OCI-LY1 (cell line): Measurements from ENCODE around the gene CLSTN2.

Experiments used
- H2AFZ ChIP-seq: fragments of 200-600 bp; sonication (generic), shearing (Covaris generic); 2 replicates; pipeline ENCODE4 v1.6.0; 2014; ENCODE audit warnings: antibody characterized with exemption, mild to moderate bottlenecking, low read length
- H3F3A ChIP-seq: fragments of 200-600 bp; sonication (generic), shearing (Covaris generic); 2 replicates; pipeline ENCODE4 v1.6.0; 2014; ENCODE audit warnings: mild to moderate bottlenecking, antibody characterized with exemption, low read length, moderate library complexity; ENCODE audit not compliant: insufficient read depth
- H3K27ac ChIP-seq: fragments of 200-600 bp; sonication (generic); 2 replicates; pipeline ENCODE4 v1.5.1; 2014; ENCODE audit warnings: low read length, mixed run types, mild to moderate bottlenecking, low read depth; ENCODE audit not compliant: poor library complexity, severe bottlenecking
- H3K27me3 ChIP-seq: fragments of 200-600 bp; sonication (generic); 2 replicates; pipeline ENCODE4 v1.6.0; 2014; ENCODE audit warnings: antibody characterized with exemption, mild to moderate bottlenecking, low read length, moderate library complexity; ENCODE audit not compliant: insufficient read depth
- H3K36me3 ChIP-seq: fragments of 200-600 bp; sonication (generic); 2 replicates; pipeline ENCODE4 v1.6.1; 2014; ENCODE audit warnings: mild to moderate bottlenecking, antibody characterized with exemption, low read length, moderate library complexity, mixed read lengths; ENCODE audit not compliant: insufficient read depth
- H3K4me1 ChIP-seq: fragments of 200-600 bp; sonication (generic); 2 replicates; pipeline ENCODE4 v1.5.1; 2014; ENCODE audit warnings: mild to moderate bottlenecking, low read length, moderate library complexity; ENCODE audit not compliant: insufficient read depth, severe bottlenecking
- H3K4me2 ChIP-seq: fragments of 200-600 bp; sonication (generic), shearing (Covaris generic); 2 replicates; pipeline ENCODE4 v1.6.1; 2014; ENCODE audit warnings: low read length
- H3K4me3 ChIP-seq: fragments of 200-600 bp; sonication (generic); 2 replicates; pipeline ENCODE4 v1.5.1; 2014; ENCODE audit warnings: low read length, low read depth, mild to moderate bottlenecking, mixed read lengths; ENCODE audit not compliant: poor library complexity, severe bottlenecking
- H3K79me2 ChIP-seq: fragments of 200-600 bp; shearing (Covaris generic); 2 replicates; pipeline ENCODE4 v1.6.1; 2016; ENCODE audit warnings: mixed run types, low read length, mixed read lengths; ENCODE audit not compliant: insufficient read depth
- H3K9ac ChIP-seq: fragments of 200-600 bp; sonication (generic), shearing (Covaris generic); 2 replicates; pipeline ENCODE4 v1.6.1; 2014; ENCODE audit warnings: mild to moderate bottlenecking, low read length, mixed read lengths
- H3K9me2 ChIP-seq: fragments of 200-600 bp; sonication (generic), shearing (Covaris generic); 2 replicates; pipeline ENCODE4 v1.6.1; 2014; ENCODE audit warnings: low read depth, mild to moderate bottlenecking, low read length, mixed read lengths
- H3K9me3 ChIP-seq: fragments of 200-600 bp; shearing (Covaris generic); 2 replicates; pipeline ENCODE4 v1.6.1; 2014; ENCODE audit warnings: low read length, mixed read lengths
- H4K20me1 ChIP-seq: fragments of 200-600 bp; sonication (generic), shearing (Covaris generic); 2 replicates; pipeline ENCODE4 v1.6.0; 2016; ENCODE audit warnings: mild to moderate bottlenecking, low read length; ENCODE audit not compliant: insufficient read depth
- CTCF ChIP-seq: fragments of 200-600 bp; sonication (generic), shearing (Covaris generic); IDR thresholded peaks from 2 replicates; pipeline ENCODE4 v1.5.1; 2017; ENCODE audit warnings: mild to moderate bottlenecking, antibody characterized with exemption, low read length, moderate library complexity, mixed read lengths
- EZH2 ChIP-seq: fragments of 200-600 bp; sonication (generic), shearing (Covaris generic); IDR thresholded peaks from 2 replicates; pipeline ENCODE4 v1.8.0; 2017; ENCODE audit warnings: borderline replicate concordance, mixed run types, mild to moderate bottlenecking, antibody characterized with exemption, low read length, moderate library complexity, mixed read lengths

Gene CLSTN2

GRCh38 chr3:140010391-140010790, 75.4 kb downstream of the CLSTN2 start:
- H3K36me3 ChIP-seq = no peaks in the 10 kb centered on the region
- no peak overlapping the region for H3K4me2 ChIP-seq
- no peaks in the 10 kb centered on the region for H3K9me3 ChIP-seq
- no peaks in the 10 kb centered on the region for H4K20me1 ChIP-seq
- no peak overlapping the region for H3K9ac ChIP-seq
- H3F3A ChIP-seq = no peaks in the 10 kb centered on the region
- H3K27ac ChIP-seq = no peak overlapping the region
- H3K9me2 ChIP-seq = no peaks in the 10 kb centered on the region
- H2AFZ ChIP-seq = no peak overlapping the region
- no peak overlapping the region for H3K4me3 ChIP-seq
- H3K79me2 ChIP-seq = no peaks in the 10 kb centered on the region
- no peak for TF ChIP-seq EZH2
- TF ChIP-seq CTCF = no peak
- H3K4me1 ChIP-seq = no peaks in the 10 kb centered on the region
- H3K27me3 ChIP-seq = no peaks in the 10 kb centered on the region

DNA sequence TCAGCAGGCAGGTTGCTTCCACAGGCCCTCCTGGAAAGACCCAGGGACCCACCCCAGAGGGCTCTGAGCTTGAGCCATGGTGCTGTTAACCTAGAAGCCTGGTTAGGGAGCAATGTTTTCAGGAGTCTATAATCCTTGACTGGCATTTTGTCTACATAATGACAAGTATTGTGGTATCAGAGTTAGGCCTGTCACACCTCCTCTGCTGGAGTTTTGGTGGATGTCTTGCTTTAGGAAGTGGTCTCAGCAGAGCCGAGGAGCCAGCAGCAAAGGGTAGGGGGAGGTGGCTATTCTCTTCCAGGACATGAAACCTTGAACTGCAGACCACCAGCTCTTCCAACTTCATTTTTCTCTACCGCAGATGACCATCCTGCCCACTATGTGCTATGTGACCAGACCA, 76.1 kb downstream of the CLSTN2 start:
- no peaks in the 10 kb centered on the region for H4K20me1 ChIP-seq

GRCh38 chr3:140011611-140012277, 76.8 kb downstream of the CLSTN2 start:
- no peak for TF ChIP-seq EZH2
- TF ChIP-seq CTCF = no peak
- H3K36me3 ChIP-seq = no peaks in the 10 kb centered on the region
- no peaks in the 10 kb centered on the region for H3K79me2 ChIP-seq
- H3K27me3 ChIP-seq = no peaks in the 10 kb centered on the region
- H3K9me2 ChIP-seq = no peaks in the 10 kb centered on the region
- no peaks in the 10 kb centered on the region for H3F3A ChIP-seq
- no peak overlapping the region for H3K9ac ChIP-seq
- H3K4me2 ChIP-seq = no peak overlapping the region
- no peaks in the 10 kb centered on the region for H3K4me1 ChIP-seq
- H2AFZ ChIP-seq = no peak overlapping the region
- H4K20me1 ChIP-seq = no peaks in the 10 kb centered on the region
- no peak overlapping the region for H3K4me3 ChIP-seq
- H3K9me3 ChIP-seq = no peaks in the 10 kb centered on the region
- H3K27ac ChIP-seq = no peak overlapping the region

More for the DNA sequence above, 76.1 kb downstream of the CLSTN2 start:
- TF ChIP-seq EZH2 (no peak), CTCF (no peak)
- Histone ChIP-seq H2AFZ (no peak overlapping the region), H3K9me3 (no peaks in the 10 kb centered on the region), H3K4me2 (no peak overlapping the region), H3K4me1 (no peaks in the 10 kb centered on the region), H3K9ac (no peak overlapping the region), H3K27me3 (no peaks in the 10 kb centered on the region), H3K4me3 (no peak overlapping the region), H3K79me2 (no peaks in the 10 kb centered on the region), H3K27ac (no peak overlapping the region), H3K36me3 (no peaks in the 10 kb centered on the region), H3K9me2 (no peaks in the 10 kb centered on the region), H3F3A (no peaks in the 10 kb centered on the region)
